Kidney capillary endothelial cell (primary cell): ENCODE measurements around the gene LENG9.
A peak's percentile ranks its signal among the peaks of the same experiment; 100 is the strongest.
"Not testable (repeated sequence)": the region's sequence is repeated elsewhere in the genome, so short reads cannot be mapped to it uniquely, and the experiment has no call there.

Experiments used
- DNase-seq: peaks from one replicate; pipeline ENCODE4 v3.0.0-alpha.2; 2018; ENCODE audit warnings: low spot score

The LENG9 gene

DNA sequence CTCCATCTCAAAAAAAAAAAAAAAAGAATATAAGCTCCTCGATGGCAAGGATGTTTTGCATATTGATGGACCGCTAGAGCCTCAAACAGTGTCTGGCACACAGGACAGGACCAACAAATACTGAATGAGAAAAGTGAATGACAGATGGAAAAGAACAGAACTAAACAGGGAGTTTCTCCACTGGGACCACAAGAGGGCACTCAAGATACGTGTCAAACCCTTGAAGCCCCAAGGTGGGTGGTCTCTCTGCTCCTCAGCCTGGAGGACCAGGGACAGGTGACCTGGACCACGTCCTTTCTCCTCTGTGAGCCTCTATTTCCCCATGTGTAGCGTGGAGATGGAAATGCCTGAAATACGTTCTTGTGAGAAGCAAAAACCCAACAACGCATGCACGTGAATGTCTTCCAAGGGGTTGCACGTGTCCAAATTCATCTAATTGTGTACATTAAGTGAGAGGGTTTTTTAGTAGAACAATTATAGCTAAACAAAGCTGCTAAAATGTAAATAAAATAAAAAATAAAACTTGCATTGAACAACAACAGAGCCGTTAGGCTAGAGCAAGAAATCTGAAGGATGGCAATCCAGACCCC is 15.2 kb upstream of the LENG9 start:
- no peak for DNase-seq

DNA sequence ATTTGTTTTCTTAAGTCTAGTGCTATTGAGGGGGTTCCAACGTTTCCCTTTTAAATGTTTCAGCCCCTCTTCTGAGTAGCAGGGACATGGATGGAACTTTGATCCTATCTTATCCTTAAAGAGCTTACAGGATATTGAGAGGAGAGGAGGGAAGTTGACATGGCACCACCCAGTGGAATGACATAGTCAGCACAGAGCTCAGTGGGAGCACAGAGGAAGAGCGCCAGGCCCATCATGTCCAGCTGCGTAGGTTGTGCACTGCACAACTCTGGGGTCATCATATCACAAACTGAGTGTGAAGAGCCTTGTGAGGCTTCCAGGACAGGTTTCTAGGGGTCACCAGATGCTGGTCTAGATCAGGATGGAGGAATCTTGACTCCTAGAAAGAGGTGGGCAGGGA is 14.1 kb upstream of the LENG9 start:
- DNase-seq: no peak

DNA sequence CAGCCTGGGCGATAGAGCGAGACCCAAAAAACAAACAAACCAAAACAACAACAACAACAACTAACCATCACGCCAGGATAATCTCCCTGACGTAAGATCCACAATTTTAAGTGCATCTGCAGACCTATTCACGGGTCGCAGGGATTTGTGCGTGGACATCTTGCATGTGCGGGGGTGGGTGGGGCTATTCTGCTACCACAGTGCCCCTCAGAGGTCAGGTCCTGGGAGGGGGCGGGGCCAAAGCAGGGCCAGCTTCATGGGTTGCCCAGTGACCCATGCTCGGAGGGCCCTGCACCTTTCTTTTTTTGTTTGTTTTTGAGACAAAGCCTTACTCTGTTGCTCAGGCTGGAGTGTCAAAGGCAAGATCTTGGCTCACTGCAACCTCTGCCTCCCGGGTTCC is 12.1 kb upstream of the LENG9 start:
- DNase-seq: no peak

DNA sequence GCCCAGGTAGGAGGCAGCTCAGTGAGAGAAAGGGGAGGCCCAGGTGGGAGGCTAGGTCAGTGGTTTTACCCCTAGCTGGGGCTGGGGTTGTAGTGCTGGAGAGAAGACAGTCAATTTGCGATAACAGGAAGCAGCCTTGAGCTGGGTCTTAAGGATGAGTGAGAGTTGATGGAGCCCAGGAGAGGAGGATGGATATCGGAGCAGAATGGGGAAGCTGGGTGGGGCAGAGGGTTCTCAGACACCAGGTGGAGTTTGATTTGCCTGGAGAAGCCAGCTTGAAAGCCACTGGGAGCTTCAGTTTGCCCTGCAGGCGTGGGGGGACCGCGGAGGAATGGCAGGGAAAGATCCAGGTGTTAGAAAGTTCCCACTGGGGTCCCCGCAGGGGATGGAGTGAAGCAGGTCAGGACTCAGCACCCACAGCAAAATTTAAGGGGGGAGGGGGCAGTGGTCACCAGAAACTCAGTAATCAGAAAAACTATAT is 10.4 kb upstream of the LENG9 start:
- DNase-seq: no peak

DNA sequence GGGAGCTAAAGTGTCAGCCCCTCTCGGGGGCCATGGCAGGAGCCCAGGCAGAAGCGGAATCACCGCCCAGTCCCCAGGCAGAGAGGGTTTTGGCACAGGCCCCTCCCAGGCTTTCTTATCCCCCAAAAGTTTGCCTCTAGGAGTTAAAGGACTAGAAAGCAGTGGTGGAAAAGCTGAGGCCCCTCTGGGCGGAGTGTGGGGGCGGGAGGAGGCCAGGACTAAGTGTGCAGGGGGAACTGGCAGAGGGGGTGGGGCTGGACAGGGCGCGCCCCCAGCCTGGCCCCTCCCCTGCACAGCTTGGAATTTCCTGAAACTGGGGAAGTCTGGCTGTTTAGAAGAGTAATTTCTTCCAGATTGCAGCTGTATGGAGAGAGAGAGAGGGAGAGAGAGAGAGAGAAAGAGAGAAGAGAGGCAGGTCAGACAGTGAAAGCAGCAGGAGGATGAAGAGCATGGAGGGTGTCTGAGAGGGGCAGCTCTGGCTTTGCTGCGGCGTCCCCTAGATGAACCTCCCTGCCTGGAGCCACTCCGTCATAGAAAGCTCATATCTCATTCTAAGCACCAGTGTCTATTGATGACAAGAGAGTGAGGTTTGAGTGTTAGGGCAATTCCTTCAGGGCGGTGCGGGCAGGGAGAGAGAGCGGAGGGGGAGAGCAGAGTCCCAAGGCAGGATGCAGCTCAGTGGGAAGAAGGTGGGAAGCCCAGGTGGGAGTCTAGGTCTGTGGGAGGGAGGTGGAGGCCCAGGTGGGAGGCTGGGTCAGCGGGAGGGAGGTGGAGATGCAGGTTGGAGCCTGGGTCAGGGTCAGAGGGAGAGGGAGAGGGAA is 9.7 kb upstream of the LENG9 start, which contains the start of gene CDC42EP5:
CDC42EP5 (minus strand) TSS at position 226 of the 821 bp plus-strand sequence. CDS start 7,749 bp downstream, outside the sequence.
- peak; percentile 77 for DNase-seq

DNA sequence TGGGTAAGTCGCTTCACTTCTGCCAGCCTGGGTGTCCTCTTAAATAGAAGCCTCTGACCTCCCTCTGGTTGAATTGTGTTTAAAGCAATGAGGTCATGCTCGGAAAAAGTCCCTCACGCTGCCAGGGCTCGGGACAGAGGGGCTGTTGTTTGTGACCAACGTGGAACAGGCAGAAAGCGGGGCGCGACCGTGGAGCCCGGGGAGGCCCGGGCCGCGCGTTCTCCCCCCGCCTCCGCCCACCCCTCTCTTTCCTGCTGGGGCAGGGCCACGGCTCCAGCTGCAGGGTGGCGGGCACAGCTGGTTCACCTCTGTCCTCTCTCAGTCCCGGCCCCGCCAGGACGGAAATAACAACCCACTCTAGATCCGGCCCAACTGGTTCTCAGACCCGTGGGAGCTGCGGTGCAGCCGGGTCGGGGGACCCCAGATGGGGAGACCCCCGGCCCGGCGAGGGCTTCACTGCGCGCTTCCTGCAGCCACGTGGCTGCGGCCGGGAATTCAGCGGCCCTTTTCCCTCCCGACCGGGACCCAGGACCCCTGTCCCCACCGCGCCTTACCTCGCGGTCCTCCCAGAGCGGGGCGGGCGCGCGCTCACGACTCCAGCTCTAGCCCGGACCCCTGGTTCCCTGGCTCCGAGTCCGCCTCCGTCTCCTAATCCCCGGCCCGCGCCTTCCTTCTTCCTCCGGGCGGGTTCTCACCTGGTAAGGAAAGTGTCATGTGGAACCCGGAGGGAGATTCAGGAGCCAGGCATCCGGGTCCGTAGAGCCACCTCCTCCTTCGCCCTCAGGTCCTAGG is 7.6 kb upstream of the LENG9 start:
- DNase-seq: peak; percentile 48

DNA sequence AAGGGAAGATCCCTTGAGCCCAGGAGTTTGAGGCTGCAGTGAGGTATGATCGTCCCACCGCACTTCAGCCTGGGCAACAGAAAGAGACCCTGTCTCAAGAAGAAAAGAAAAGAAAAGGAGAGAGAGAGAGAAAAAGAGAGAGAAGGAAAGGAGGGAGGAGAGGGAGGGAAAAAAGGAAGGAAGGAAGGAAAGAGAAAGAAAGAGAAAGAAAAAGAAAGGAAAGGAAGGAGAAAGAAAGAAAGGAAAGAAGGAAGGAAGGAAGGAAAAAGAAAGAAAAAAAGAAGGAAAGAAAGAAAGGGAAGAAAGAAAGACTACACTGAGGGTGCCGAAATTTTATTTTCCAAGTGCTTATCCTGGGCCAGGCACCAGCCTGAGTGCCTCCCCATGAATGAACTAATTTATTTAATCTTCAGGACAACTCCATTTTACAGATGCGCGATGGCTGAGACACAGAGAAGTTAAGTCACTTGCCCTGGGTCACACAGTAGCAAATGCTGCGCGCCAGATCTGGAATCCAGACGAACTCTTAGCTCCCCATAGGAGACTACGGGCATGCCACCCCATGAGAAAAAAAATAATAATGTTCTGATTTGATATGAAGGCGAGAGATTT is 6.8 kb upstream of the LENG9 start:
- no peak for DNase-seq

DNA sequence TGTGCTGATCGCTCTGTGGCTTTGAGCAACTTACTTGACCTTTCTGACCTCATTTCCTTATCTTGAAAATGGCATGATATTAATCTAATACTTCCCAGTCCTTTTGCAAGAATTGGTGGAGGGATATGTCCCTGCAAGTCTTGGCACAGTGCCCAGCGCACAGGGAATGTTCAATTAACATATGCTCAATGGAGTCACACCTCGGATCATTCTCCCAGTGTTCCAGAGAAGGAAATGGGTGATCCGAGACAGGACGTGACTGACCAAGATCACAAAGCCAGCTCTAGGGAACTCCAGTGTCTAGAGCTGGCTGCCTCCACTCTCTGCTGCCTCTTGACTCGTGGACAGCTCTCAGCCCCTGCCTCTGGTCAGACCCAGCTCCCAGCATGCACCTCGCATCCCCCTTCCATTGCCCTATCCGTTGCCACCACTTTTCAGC is 5.9 kb upstream of the LENG9 start:
- DNase-seq: peak; percentile 90

DNA sequence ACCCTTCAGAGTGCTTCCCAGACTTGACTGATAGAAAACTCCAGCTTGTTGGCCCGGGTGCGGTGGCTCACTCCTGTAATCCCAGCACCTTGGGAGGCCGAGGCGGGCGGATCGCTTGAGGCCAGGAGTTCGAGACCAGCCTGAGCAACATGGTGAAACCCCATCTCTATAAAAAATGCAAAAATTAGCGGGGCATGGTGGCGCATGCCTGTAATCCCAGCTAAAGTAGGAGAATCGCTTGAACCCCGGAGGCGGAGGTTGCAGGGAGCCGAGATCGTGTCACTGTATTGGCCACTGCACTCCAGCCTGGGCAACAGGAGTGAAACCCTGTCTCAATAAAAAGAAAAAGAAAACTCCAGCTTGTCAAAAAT is 2.5 kb upstream of the LENG9 start:
- DNase-seq: not testable (repeated sequence)

DNA sequence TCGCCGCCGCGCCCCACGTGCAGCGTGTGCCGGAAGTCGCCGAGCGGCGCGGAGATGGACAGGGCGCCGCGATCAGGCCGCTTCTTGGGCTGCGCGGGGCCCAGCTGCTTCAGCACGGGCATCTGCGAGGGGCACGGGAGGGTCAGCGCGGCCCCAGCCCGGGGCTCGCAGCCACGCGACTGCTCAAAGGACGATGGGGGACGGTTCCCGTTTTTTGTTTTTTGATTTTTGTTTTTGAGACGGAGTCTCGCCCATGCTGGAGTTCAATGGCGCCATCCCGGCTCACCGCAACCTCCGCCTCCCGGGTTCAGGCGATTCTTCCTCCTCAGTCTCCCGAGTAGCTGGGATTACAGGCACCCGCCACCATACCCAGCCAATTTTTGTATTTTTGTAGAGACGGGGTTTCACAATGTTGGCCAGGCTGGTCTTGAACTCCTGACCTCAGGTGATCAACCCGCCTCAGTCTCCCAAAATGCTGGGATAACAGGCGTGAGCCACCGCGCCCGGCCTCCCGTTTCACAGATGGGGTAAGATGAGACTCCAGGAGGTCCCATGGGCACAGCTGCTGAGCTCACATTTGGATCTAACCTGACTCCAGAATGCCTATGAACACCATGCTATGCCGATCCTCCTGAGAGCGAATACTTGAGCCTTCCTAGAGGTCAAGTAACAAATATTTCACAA is 2.0 kb upstream of the LENG9 start:
- no peak for DNase-seq

DNA sequence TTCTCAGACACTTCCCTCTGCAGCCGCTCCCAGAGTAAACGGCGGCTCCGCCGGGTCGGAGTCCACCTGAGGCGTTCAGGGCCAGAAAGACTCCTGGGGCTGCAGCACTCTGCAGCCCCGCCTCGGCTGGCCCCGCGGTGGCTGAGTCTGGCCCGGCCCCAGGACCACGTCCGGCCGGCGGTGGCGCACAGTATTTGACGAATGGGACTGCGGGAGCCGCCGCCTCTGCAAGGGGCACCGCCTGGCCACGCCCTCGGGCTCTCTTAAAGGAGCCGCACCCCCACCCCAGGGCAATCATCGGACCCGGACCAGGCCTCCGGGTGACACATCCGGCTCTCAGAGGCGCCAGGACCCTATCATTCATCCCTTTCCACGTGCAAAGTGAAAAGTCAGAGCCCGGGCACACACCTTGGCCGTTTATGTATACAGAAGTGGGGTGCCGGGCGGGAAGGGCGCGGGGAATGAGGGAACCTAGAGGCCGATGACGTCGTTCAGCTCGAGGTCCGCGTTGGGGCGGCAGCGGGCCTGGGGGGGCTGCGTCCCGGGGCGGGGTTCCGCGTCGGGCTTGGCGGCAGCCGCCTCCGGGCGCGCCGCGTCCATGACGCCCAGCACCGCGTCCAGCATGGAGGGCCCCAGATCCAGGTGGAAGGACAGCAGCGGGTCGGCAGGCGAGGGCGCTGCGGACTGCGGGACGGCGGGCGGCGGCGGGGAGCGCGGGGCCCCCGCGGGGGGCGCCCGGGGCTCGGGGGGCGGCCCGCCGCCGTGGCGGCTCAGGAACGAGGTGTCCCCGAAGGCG is 1.2 kb upstream of the LENG9 start:
- DNase-seq: peak; percentile 80

DNA sequence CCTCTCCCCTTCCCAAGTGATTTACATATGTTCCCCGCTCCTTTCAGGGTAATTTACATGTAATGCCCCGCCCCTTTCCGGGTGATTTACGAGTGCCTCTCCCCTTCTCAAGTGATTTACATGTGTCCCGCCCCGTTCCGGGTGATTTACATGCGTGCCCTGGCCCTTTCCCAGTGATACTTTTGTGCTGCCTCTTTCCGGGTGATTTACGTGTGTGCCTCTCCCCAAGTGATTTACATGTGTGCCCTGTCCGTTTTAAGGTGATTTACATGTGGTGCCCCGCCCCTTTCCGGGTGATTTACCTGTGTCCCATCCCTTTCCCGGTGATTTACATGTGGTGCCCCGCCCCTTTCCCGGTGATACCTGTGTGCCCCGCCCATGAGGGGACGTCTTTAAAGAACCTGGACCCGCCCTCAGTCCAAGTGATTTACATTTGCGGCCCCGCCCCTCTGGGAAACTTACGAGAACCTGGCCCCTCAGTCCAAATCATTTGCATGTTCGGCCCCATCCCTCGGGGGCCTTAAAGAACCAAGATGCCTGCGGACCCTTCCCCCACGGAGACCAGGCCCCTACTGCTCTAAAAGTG is 559 bp upstream of the LENG9 start:
- DNase-seq: peak; percentile 60

DNA sequence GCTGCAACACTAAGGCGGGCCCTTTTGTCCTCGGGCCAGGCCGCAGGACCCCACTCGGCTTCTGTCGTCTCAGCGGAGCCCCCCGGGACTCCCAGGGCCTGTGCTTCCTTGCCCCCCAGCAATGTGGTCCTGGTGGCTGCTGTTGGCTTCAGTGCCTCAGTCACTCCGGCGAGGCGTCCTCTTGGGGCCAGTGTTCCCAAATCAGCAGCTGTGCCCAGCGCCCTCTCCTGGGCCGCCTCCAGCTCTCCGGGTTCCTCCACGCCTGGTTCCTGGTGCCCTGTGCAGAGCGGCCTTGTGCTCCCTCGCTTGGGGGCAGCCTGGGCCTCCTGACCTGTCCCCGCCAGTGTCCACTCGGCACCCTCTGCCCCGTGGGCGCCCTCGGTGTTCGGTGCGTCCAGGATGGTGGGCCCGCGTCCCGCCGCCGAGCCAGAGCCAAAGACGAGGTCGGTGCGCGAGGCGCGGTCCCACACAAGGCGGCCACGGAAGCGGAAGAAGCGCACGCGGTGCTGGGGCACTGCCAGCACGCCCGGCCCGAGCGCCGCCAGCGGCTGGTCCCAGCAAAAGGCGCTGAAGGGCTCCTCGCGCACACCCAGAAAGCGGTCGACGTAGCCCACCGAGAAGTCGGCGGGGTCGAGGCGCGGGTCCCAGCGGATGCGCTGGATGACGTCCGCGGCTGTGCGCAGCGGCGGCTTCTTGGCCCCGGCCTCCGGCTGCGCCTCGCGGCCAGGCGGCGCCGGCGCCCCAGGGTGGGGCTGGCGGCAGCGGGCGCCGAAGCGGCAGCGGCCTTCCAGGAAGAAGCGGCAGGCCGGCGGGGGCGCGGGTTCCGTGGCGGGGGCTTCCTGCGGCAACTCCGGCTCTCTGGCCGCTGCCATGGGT is 685 bp downstream of the LENG9 start:
- DNase-seq: peak; percentile 63

DNA sequence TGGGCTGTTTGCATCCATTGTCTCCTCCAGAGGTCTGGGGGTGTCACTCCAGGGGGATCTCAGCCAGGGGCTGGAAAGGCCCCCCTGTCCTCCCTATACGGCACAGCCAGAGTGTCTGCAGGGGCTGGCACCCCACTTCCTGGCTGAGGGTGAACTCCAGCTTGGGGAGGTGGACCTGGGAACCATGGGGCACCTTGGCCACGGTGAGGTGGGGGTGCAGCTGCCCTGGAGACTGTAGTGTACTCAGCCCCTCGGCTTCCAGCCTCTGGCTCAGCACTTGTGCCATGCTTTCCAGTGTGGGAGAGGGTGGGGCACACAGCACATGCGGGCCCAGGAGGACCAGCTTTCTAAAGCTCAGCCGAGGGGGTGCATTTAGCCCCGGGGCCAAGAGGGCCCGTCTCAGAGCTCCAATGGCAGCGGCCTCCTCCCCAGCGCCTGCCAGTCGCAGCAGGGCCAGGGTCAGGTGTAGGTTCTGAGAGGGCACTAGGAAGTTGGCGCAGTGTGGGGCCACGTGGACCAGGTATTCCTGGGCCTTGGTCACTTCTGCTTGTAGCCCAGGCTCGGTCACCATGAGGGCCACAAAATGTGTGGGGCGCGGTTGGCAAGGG is 1.4 kb downstream of the LENG9 start:
- no peak for DNase-seq

DNA sequence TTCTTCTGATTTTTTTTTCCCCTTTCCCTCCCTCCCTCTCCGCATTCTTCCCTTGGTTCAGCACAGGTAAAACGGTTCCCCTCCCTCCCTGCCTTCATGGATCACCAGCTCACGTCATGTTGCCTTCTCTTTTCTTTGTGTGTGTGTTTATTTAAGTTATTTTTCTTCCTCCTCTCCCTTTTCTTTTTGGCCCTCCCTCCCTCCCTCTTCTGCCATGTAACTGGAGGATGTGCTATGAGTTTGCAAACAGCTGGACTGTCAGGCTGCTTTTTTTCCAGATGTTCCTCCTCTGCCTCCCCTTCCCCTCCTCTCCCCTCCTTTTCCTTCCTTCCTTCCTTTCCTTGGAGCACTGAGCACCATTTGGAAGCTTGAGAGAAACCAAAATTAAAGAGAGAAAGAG is 2.0 kb downstream of the LENG9 start:
- no peak for DNase-seq

DNA sequence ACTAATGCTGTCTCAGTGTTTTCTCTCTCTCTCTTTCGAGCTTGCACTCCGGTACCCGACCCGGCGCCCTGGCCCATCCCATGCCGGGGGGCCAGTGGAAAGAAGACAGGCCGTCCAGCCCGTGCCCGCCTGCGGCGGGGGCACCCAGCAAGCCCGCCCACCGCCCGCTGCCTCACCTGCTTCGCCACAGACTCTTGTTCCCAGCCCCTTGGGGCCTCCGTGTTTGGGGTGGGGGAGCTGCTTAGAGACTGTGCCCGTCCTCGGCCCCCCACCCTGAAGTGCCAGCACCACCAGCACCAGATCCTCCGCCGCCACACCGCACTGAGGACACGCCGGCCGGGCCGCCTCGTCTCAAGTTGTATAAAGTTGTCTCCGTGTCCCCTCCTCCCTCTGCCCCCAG is 2.4 kb downstream of the LENG9 start:
- no peak for DNase-seq

DNA sequence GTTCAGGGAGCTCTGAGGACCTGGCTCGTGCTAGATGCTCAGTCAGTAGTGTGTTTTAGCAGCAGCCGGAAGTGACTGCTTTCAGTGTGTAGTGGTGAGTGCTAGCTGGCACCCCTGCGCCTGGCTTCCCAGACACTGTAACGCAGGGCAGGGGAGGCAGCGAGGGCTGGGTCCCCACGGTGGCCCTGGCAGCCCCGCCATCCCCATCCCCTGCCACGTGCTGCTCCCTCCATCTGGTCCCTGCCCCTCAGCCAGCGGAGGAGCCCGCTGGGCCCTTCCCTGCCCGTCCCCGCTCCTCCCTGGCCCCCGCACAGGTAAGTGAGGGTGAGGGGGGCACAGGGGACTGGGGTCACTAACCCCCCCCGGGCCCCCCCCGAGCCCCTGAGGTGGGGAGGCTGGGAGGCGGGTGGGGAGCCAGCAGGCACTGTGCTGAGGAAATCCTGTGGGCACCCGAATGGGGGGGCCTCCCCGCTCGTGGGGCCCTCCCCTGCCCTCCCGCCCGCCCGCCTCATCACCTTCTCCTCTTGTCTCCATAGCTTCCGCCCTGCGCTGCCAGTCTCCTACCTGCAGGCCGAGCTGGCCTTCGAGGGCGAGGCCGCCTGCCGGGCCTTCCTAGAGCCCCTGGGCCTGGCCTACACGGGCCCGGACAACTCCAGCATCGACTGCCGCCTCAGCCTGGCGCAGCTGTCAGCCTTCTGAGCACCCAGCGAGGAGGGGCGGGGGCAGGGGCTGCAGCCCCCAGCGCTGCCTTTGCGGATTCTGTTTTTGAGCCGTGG is 3.2 kb downstream of the LENG9 start:
- no peak for DNase-seq
